Renal pelvis (tissue), 4 donors: ENCODE measurements around the gene PIGO. TPM values are rescaled to one million over a fixed set of nuclear protein-coding genes. Genes with fewer than 3 reads are reported as not detected.

Experiments used
- DNase-seq: peaks from one replicate; pipeline ENCODE4 v3.0.0-alpha.2; 2013
- polyA plus RNA-seq, 3 donors: library from polyadenylated mRNA; unstranded; fragments of 120-200 nt; gene quantifications; one replicate each; pipeline ENCODE4 v1.2.1, GENCODE V29; 2013; ENCODE audit not compliant: insufficient read length in 3 of 3

Gene PIGO
- polyA plus RNA-seq, 3 donors, result 33.0 to 44.2 (median 44.0) TPM

- DNase-seq, result no peak
Observed at GRCh38 chr9:35074141-35074540, 22.2 kb downstream of the PIGO start.

GRCh38 chr9:35073279-35073612, 23.1 kb downstream of the PIGO start:
- DNase-seq, result no peak

- peak; percentile 98 for DNase-seq
Observed at GRCh38 chr9:35072461-35073278, 23.7 kb downstream of the PIGO start, which contains the start of gene VCP. Gene VCP (minus strand): TSS chr9:35072625. CDS start chr9:35072353, 272 bp downstream.

- DNase-seq, result peak; percentile 86
Observed at GRCh38 chr9:35071814-35072460, 24.5 kb downstream of the PIGO start.

GRCh38 chr9:35070823-35071813, 25.3 kb downstream of the PIGO start:
- no peak for DNase-seq

GRCh38 chr9:35069020-35069419, 27.4 kb downstream of the PIGO start:
- no peak for DNase-seq

- DNase-seq, result no peak
Observed at GRCh38 chr9:35067056-35067455, 29.3 kb downstream of the PIGO start.

GRCh38 chr9:35060548-35061207, 35.7 kb downstream of the PIGO start:
- no peak for DNase-seq

- DNase-seq, result no peak
Observed at GRCh38 chr9:35059438-35059837, 37.0 kb downstream of the PIGO start.

GRCh38 chr9:35057271-35057620, 39.1 kb downstream of the PIGO start:
- DNase-seq, result no peak

GRCh38 chr9:35056571-35057270, 39.7 kb downstream of the PIGO start:
- DNase-seq, result no peak

GRCh38 chr9:35054871-35055644, 41.3 kb downstream of the PIGO start:
- no peak for DNase-seq

GRCh38 chr9:35054185-35054835, 42.1 kb downstream of the PIGO start:
- DNase-seq, result no peak

GRCh38 chr9:35051069-35051967, 45.1 kb downstream of the PIGO start:
- DNase-seq, result peak; percentile 30

GRCh38 chr9:35048511-35048910, 47.9 kb downstream of the PIGO start:
- DNase-seq, result no peak

GRCh38 chr9:35044071-35044470, 52.3 kb downstream of the PIGO start:
- no peak for DNase-seq

GRCh38 chr9:35042891-35043545, 53.4 kb downstream of the PIGO start:
- DNase-seq, result no peak

- DNase-seq, result no peak
Observed at GRCh38 chr9:35042081-35042604, 54.2 kb downstream of the PIGO start.
